ENCODE data around the gene PPFIA2.

Gene PPFIA2

DNA sequence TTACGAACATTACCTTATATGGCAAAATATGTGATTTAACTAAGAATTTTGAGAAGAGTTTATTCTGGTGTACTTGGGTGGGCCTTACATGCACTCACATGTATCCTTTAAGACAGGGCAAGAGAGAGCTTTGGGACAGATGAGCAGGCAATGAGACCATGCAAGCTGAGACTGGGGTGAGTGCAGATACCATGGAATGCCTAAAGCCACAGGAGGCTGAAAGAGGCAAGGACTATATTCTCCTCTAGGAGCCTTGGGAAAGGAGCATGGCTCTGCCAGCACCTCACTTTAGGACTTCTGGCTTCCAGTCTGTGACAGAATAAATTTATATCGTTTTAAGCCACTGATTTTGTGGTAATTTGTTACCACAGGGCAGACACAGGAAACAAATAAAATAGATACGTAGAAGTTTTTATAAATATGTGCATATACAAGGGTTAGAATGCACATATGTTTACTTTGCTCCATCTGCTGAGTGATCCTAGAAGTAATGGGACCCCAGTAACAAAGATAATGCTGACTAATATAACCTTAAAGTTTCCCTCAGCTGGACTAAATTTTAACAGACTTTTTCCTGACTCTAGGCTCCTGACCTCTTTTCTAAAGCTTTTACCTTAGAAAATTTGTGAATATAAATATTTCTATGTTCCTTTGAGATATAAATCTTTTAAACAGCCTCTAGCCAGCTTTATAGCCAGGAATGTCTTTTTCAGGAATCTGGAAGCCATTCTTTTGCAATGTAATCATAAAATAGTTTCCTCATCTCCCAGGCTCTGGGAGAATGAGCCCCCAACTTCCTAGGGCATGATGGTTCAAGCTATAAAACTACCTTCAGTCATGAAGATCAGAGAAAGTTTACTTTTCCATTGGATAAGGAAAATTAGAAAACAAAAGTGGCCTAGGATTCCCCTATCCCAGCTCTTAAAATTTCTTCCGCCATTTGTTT is 216.8 kb downstream of the PPFIA2 start:
- no peak for DNase-seq

DNA sequence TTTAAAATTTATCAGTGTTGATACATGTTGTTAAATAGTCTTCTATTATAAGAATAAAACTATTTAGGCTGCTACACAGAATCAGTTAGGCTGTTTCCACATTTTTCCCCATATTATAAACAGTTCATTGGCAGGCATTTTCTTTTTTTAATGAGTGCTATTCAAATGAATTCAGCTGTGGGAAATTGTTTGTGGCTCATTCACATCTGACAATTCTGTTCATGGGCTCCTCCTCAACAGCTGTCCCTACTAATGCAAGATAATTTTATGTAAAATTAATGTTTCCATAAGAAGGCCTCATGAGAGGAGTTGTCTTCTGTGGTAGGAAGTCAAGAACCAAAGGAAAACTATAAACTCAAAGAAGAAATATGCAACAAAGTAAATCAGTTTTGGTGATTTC is 218.0 kb downstream of the PPFIA2 start:
- no peak for DNase-seq

DNA sequence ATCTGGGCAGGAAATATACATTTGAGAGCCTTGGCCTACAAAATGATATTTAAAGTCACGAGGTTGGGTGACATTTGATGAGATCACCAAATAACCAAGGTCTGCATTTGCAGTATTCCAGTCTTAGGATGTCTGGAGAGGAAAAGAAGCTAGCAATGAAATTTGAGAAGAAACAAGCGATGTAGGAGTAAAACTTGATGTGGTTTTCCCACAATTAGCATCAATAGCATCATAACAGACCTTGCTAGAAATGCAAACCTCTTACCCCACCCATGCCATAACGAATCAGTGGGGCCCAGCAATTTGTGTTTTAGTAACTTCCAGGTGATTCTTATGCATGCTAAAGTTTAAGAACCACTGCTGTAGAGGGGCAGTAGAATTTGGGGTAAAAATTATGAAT is 219.9 kb downstream of the PPFIA2 start:
- no peak for DNase-seq

DNA sequence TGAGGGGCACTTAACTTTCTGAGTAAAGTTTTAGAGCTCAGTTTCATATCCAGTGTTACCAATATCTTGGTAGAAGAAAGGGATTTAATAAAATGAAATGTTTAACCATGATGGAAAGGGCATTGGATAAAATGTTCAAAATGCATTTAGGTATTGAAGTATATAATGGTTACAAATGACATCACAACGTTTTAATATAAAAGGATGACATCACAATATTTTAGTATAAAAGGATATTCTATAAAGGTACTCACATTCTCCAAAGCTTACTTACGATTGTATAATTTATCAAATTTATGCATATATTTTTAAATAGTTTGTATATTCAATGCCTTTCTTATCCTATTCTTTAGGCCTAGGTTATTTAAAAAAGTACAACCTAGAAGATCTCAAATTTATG is 226.1 kb downstream of the PPFIA2 start:
- DNase-seq: no peak

DNA sequence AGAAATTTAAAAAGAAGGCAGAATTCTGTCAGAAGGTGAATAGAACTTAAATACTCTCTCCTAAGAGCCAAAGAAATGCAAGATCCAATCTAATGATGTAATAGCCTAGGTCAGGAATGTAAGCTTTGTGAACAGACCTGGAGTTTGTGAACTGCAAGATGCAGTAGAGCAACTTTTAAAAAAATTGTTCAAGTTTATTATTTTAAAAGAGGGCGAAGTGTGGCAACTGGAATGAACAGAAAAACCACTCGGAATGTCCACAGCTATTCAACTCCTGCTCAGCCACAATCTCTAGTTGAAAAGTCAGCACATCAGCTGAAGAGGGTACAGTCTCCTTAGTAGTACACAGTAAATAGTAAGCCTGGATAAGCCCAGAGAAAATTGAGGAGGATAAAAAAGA is 228.8 kb downstream of the PPFIA2 start:
- DNase-seq: no peak

DNA sequence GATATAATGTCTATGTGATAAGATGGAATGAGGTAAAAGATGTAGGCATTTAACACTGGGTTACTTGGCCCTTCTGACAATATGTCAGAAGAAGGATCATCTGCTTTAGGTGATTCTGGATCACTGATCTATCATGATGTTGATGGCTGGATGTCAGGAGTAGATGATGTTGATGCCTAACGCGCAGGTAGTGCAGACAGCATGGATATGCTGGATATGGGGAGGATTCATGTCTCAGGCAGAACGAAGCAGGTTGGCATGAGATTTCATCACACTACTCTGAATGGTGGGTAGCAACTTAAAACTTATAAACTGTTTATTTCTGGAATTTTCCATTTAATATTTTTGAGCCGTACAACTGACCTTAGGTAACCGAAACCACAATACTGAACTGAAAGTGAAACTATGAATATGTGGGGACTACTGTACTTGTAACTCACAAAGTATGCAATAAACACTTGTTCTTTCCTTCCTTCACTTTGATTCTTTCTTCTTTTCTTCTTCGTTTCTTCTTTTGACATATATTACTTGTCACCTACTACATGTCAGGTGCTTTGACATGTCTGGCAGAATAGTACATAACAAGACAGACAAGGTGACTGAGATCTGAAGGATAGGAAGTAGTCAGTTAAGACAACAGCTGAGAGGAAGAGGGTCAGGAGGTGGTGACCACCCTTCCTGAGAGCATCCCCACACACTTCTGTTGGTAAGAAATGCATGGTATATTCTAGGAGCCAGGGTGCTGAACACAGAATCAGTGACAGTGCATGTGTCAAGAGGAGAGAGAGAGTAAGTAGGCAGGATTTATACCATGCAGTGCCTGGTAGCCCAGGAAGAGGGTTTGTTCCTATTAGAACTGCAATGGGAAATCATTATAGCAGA is 238.8 kb downstream of the PPFIA2 start:
- DNase-seq: no peak

DNA sequence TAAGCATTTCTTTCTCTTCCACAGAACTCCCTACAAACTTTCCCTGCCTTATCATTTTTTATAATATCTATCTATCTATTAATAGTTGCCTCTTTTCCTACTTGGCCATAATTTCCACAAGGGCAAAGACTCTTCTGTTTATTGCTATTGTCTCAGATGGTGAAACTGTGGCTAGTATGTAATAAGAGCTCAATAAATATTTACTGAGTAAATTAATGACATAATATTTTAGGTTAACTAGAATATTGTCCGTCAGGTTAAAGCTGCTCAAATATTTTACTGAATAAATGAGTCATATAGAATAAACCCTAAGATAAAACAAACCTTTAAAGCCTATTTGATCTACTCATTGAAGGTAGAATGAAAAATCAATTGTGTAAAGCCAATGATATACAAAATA is 240.5 kb downstream of the PPFIA2 start:
- no peak for DNase-seq

DNA sequence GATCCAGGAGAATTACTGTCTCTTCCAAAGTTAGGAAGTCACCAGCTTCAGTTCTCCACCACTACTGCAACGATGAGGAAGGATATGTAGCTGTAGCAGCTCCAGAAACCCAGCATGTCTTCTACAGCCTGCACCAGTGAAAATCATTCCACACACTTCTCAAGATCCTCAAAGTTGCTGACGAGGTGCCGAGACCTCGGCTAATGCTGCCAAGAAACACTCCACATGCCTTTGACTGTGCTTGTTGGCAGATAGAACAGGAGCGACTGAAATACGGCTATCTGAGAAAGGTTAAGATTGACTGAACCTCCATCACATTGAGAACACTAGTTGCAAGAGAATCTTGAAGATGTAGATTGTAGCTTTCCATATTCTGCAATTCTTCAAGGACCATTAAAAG is 241.9 kb downstream of the PPFIA2 start:
- no peak for DNase-seq

DNA sequence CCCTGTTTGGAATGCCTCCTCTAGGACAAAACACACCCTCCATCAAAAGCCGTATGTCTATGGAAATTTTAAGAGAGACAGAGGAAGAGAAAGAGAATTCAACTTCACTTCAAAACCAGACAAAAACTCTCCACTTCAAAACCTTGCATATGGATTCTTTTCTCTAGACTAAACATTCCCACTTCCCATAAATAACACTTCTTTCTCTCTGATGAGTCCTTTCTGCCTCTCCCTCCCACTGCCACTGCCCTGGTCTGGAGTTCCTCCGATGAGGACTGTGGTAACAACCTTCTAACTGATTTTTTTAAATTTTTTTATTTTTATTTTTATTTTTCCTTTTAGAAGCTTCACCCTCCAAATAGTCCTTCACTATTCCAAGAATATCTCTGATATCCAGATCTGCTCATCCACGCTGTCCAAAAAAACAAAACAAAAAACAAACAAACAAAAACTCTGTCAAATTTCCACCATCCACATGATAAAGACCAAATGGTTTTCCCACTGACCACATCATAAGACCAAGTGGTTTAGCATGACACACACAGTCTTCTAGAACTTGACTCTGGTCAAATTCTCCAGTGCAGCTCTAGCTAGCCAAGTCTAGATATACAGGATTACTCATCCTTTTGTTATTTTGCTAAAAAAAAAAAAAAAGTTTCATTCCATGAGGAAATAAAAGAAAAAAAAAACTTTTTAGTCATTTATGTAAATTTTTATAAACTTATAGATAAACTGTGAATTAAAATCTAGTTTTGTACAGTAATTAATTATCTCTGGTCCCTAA is 256.0 kb downstream of the PPFIA2 start:
- DNase-seq: no peak

DNA sequence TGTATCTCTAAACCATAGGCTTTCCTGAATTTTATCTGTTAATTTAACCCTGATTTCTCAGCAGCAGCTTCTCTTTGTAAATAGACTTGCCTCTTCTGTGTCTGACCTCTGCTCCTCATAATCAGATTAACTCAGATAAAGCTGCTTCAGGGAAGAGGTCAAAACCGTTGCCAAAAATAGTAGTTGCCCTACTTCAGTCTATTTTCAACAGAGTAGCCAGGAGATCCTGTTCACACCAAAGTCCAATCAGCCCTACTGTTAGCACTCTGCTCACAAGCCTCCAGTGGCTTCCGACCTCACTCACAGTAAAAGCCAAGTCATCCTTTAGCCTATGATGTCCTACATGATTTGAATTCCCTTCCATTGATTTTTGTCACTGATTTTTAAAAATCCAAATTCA is 258.4 kb downstream of the PPFIA2 start:
- no peak for DNase-seq

DNA sequence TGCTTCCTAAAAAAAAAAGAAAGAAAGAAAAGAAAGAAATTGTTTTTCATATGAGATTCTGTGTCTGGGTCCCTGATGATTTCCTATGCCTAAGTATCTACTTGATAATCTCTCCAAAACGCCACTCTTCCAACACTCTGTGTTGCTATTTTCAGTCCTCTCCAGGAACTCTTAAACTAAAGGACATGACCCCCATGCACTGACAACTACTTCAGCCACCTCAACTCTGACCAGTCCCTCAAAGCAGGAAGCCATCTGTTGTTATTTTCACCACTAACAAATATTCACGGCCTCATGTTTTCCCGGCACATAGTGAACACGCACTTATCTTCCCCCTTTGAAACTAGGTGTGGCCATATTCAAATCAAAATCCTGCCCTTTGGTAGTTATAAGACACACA is 259.3 kb downstream of the PPFIA2 start:
- no peak for DNase-seq

DNA sequence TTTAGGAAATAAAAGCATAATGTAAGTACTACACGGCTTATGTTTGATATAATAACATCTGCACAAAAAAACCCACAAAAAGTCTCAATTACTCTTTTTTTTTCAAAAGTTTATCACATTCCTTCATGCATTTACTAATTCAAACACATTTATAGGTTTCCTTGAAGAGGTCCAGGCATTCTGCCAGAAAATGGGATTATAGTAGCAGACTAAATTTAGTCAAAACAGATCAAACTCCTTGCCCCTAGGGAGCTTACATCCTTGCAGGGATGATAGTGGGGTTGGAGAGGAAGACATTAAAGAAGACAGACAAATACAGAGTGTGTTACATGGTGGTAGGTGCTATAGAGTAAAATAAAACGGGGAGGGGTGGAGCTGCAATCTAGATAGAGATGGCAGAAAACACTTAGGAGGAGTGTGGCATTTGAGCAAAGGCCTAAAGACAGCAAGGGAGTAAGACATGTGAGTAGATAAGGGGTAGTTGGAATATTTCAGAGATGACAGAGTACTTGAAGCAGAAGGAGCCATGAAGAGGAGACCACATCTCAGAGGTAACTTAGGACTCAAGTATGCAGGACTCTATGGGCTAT is 266.9 kb downstream of the PPFIA2 start:
- DNase-seq: no peak

DNA sequence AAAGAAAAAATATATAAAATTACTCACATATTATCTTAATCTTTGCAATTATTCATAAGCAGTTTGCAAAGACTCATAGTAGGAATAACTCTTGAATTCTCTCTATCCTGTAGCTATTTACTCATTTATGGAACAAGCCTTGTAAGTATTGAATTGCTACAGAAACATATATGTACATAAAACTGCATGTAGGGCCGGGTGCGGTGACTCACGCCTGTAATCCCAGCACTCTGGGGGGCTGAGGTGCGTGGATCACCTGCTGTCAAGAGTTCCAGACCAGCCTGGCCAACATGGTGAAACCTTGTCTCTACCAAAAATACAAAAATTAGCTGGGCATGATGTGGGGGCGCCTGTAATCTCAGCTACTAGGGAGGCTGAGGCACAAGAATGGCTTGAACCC is 286.2 kb downstream of the PPFIA2 start:
- DNase-seq: no peak

DNA sequence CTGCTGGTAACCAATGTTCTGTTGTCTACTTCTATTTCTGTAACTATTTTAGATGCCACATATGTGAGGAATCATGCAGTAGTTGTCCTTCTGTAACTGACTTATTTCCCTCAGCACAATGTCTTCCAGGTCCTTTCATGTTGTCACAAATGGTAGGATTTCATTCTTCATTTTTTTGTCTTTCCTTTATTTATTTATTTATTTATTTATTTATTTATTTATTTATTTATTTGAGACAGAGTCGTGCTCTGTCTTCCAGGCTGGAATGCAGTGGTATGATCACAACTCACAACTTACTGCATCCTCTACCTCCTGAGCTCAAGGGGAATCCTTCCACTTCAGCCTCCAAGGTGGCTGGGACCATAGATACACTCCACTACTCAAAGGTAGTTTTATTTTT is 288.2 kb downstream of the PPFIA2 start:
- DNase-seq: no peak

DNA sequence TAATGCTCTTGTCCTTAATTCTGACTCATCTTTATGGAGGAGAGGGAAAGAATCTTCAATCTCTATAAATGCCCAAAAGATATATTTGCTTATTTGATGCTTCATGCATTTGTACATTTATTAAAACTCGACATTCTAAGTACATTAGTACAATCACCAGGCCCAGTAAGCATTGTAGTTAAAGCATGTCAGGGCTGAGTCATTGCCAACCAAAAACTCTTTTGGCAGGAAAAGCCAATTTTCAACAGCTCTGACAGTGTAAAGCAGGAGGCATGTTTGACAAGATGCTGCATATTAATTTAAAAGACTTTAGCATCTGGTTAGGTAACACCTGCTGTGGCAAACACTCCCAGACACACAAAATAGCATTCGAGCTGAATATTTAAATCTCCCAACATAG is 290.9 kb downstream of the PPFIA2 start:
- DNase-seq: no peak

DNA sequence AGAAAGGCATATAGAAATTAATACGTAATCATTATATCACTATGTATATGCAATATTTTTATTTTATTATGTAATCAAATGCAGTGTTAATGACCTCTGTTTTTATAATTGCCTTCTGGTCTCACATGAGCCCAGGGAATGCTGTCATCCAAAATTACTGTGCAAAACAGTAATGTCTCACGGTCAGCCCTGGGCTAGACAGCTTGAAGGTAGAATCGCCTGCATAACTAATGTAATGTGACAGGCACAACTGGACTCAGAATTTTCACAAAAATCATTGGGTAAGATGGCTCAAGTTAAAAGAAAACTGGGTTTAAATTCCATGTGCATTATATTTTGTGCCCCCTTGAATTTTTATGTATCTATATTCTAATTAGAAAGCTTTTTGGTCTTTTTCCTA is 293.3 kb downstream of the PPFIA2 start:
- DNase-seq: no peak

DNA sequence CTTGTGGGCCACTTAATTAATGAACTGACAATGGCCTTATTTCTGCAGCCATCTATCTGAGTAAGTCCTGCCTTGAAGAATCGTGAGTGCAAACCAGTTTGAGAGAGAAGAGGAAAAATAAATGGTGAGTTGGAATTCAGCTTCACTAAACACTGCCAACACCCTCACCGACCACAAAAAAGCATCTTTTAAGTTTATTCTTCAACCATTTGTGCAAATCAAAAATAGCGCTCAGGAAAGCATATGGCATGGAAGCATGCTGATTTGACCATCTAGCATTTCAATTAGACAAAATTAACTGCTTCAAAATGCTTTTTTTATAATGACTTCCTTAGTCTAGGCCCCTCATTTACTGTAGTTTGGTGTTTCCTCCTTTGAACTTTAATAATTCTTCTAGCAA is 294.0 kb downstream of the PPFIA2 start:
- DNase-seq: no peak

DNA sequence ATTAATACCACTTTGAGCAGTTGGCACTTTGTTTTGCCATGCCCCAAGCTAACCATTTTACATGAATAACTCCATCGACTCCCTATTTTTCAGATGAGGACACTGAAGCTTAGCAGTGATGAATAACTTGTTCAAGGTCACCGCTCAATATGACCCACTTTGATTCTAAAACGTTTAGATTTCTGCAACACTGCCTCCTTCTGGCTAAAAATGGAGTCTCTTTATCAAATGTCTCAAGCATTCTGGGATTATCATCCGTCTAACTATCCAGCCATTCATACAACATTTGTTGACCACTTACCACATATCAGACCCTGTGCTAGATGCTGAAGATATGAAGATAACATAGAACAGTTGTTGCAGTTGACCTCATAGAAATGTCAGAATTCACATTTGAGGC is 298.0 kb downstream of the PPFIA2 start:
- no peak for DNase-seq

DNA sequence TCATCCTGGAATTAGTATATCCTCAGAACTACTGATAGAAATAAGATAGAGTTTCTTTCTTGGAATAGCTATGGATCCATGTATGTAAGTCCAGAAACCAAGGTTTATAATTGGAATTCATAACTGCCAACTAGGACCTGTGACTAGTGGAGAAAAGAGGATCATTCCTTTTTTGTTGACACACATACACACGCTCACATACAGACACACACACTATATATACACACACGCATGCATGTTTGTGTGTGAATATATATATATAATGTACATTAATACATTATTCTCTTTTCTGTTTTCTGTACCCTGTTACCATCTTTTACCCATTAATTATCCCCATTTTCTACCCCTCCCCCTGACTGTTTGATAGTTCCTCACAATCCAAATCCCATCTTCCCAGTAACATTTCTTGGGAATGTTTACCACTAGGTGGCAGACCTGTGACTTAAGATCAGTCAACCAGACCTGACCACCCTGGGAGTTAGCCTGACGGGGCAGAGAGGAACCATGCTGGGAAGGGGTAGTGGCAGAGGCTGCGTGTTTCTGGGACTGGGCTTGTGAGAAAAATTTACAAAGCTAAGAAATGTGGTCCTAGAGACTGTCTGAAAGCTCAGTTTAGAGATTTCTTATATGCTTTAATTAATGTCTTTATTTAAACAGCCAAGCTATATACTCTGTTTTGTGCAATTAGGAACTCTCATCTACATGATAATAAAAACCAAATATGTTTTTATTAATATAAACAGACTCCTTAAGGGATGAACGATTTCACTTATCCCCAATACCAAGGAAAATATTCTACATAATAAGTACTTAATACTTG is 308.0 kb downstream of the PPFIA2 start:
- no peak for DNase-seq

DNA sequence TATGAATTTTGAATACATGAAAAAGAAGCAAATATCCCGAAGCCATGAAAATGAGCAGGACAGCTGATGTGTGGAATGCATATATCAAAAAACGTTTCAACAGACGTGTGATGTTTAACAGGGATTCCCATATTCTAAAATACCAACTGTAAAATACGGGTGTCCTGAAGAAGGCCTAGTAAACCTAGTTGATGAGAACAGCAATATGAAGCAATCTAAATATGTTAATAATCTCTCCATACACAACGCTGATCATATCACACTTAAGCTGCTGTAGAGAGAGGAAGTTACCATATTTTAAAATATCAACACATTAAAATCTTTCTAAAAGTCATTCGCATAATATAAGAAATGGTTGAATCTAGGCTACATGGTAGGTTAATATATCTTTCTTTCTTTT is 317.5 kb downstream of the PPFIA2 start:
- DNase-seq: no peak

DNA sequence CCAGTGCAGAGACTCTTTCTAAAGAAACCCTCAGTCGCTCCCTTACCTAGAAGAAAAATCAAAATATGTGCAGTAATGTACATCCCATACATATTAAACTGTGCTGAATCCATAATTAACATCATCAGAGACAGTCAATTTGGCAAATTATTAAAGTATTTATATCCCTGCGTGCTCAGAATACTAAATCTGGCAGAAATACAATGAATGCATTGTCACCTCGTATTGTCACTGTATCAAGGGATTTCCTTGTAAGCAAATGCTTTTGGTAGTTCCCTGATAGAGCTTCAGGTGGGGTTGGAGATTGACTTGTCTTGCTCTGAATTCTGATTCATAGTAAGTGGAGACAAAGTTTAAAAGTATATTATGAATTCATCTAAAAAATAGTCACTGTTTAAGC is 319.1 kb downstream of the PPFIA2 start:
- DNase-seq: no peak

DNA sequence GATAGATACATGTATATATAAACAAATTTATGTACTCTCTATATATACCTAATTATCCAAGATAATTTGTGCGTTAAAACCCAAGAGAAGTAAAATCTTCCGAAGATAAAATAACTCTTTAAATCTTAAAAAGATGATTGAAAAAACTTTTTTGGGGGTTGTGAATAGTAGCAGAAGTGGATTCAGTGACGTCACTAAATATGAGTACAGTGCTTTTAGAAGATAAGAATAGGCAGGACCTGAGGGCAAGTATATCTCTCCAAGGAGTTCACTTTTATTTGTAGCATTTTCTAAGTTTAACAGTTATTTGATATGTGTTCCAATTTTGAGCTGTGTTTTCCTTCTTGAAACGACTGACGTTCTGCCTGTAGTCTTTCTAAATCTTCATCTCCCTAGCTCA is 319.8 kb downstream of the PPFIA2 start:
- no peak for DNase-seq

Data from central memory CD4-positive, alpha-beta T cell (primary cell).